Superior temporal gyrus (tissue), 1 donor: ENCODE results near the gene WNK1.

Experiments
- DNase-seq: peaks from one replicate; pipeline ENCODE4 v3.0.0-alpha.2; 2016; ENCODE audit errors: extremely low spot score

Gene WNK1

GRCh38 chr12:949453-950191, 197.2 kb downstream of the WNK1 start, which contains the start of gene RAD52:
Gene RAD52 (minus strand): TSS chr12:949694. CDS start chr12:933058, 16,636 bp downstream.
- DNase-seq: peak; percentile 99

- no peak for DNase-seq
Measured at GRCh38 chr12:951176-951575, 198.8 kb downstream of the WNK1 start.

GRCh38 chr12:953776-954175, 201.4 kb downstream of the WNK1 start:
- DNase-seq: no peak

GRCh38 chr12:954741-955140, 202.4 kb downstream of the WNK1 start:
- DNase-seq: no peak

GRCh38 chr12:955939-956338, 203.6 kb downstream of the WNK1 start:
- no peak for DNase-seq

- DNase-seq: no peak
Measured at GRCh38 chr12:958588-959123, 206.3 kb downstream of the WNK1 start.
